H9 (cell line): ENCODE results near the gene GRIA4. TPM values are rescaled to one million over a fixed set of nuclear protein-coding genes. Genes with fewer than 3 reads are reported as not detected.

ENCODE experiments used
- DNase-seq: peaks from one replicate; pipeline ENCODE4 v3.0.0-alpha.2; 2017
- H2AFZ ChIP-seq: one replicate; pipeline ENCODE4 v1.6.1; 2013; ENCODE audit warnings: mild to moderate bottlenecking, low read length, control low read depth, moderate library complexity
- H2AK5ac ChIP-seq: 2 replicates; pipeline ENCODE4 v1.6.1; 2013; ENCODE audit warnings: low read length, control low read depth, mixed read lengths; ENCODE audit not compliant: insufficient read length
- H2BK120ac ChIP-seq: one replicate; pipeline ENCODE4 v1.6.1; 2013; ENCODE audit warnings: low read depth, mild to moderate bottlenecking, low read length, control low read depth, inconsistent platforms; ENCODE audit not compliant: poor library complexity, severe bottlenecking
- H2BK12ac ChIP-seq: 2 replicates; pipeline ENCODE4 v1.6.1; 2013; ENCODE audit warnings: low read length, control low read depth, mixed read lengths, low read depth; ENCODE audit not compliant: insufficient read length
- H2BK15ac ChIP-seq: 2 replicates; pipeline ENCODE4 v1.6.1; 2013; ENCODE audit warnings: low read depth, low read length, control low read depth
- H2BK20ac ChIP-seq: one replicate; pipeline ENCODE4 v1.6.1; 2013; ENCODE audit warnings: low read depth, mild to moderate bottlenecking, low read length, control low read depth, inconsistent platforms; ENCODE audit not compliant: poor library complexity, severe bottlenecking
- H2BK5ac ChIP-seq: 2 replicates; pipeline ENCODE4 v1.6.1; 2013; ENCODE audit warnings: low read length, control low read depth, mixed read lengths; ENCODE audit not compliant: insufficient read length
- H3K14ac ChIP-seq: 2 replicates; pipeline ENCODE4 v1.6.1; 2013; ENCODE audit warnings: low read length, control low read depth; ENCODE audit not compliant: insufficient read depth
- H3K18ac ChIP-seq: 2 replicates; pipeline ENCODE4 v1.6.1; 2013; ENCODE audit warnings: low read depth, mild to moderate bottlenecking, mixed read lengths, low read length, control low read depth; ENCODE audit not compliant: insufficient read length
- H3K23ac ChIP-seq: 2 replicates; pipeline ENCODE4 v1.6.1; 2013; ENCODE audit warnings: low read length, control low read depth, mixed read lengths, low read depth; ENCODE audit not compliant: insufficient read length
- H3K23me2 ChIP-seq: 2 replicates; pipeline ENCODE4 v1.6.1; 2013; ENCODE audit warnings: low read depth, mild to moderate bottlenecking, mixed read lengths, low read length, control low read depth; ENCODE audit not compliant: insufficient read length, poor library complexity, severe bottlenecking
- H3K27ac ChIP-seq: 2 replicates; pipeline ENCODE4 v1.5.1; 2013; ENCODE audit warnings: low read length, control low read depth, mixed read lengths, low read depth; ENCODE audit not compliant: insufficient read length
- H3K27me3 ChIP-seq: 2 replicates; pipeline ENCODE4 v1.6.1; 2013; ENCODE audit warnings: low read length, control low read depth, inconsistent platforms; ENCODE audit not compliant: insufficient read depth
- H3K4ac ChIP-seq: 2 replicates; pipeline ENCODE4 v1.6.1; 2013; ENCODE audit warnings: low read depth, mild to moderate bottlenecking, control low read depth, inconsistent platforms, low read length, moderate library complexity
- H3K4me1 ChIP-seq: 2 replicates; pipeline ENCODE4 v1.6.1; 2013; ENCODE audit warnings: low read length, control low read depth, inconsistent platforms; ENCODE audit not compliant: insufficient read depth
- H3K4me2 ChIP-seq: 2 replicates; pipeline ENCODE4 v1.6.1; 2013; ENCODE audit warnings: low read length, control low read depth, mixed read lengths; ENCODE audit not compliant: insufficient read length, insufficient read depth
- H3K56ac ChIP-seq: 2 replicates; pipeline ENCODE4 v1.6.1; 2013; ENCODE audit warnings: low read depth, mild to moderate bottlenecking, mixed read lengths, low read length, control low read depth; ENCODE audit not compliant: insufficient read length
- H3K79me1 ChIP-seq: 2 replicates; pipeline ENCODE4 v1.6.1; 2013; ENCODE audit warnings: low read depth, mild to moderate bottlenecking, moderate library complexity, low read length, control low read depth, inconsistent platforms; ENCODE audit not compliant: insufficient read depth, poor library complexity, severe bottlenecking
- H3K79me2 ChIP-seq: 2 replicates; pipeline ENCODE4 v1.6.1; 2013; ENCODE audit warnings: low read length, control low read depth, inconsistent platforms; ENCODE audit not compliant: insufficient read depth
- H3K9ac ChIP-seq: 2 replicates; pipeline ENCODE4 v1.6.1; 2013; ENCODE audit warnings: low read length, control low read depth, mixed read lengths; ENCODE audit not compliant: insufficient read length; ENCODE audit errors: extremely low read depth
- H3K9me3 ChIP-seq: one replicate; pipeline ENCODE4 v1.6.1; 2013; ENCODE audit warnings: low read depth, low read length, inconsistent platforms; ENCODE audit not compliant: control insufficient read depth
- H3T11ph ChIP-seq: one replicate; pipeline ENCODE4 v1.6.1; 2013; ENCODE audit warnings: mild to moderate bottlenecking, low read length, control low read depth, inconsistent platforms
- H4K20me1 ChIP-seq: one replicate; pipeline ENCODE4 v1.6.1; 2013; ENCODE audit not compliant: control insufficient read depth, insufficient read length, insufficient read depth
- H4K5ac ChIP-seq: 2 replicates; pipeline ENCODE4 v1.6.1; 2013; ENCODE audit warnings: low read depth, mild to moderate bottlenecking, mixed read lengths, low read length, control low read depth; ENCODE audit not compliant: insufficient read length
- H4K8ac ChIP-seq: replicated peaks from 2 replicates; pipeline ENCODE4 v1.6.1; 2013; ENCODE audit warnings: low read length, control low read depth, mixed read lengths, low read depth; ENCODE audit not compliant: insufficient read length
- H4K91ac ChIP-seq: 2 replicates; pipeline ENCODE4 v1.6.1; 2013; ENCODE audit warnings: low read depth, mild to moderate bottlenecking, moderate library complexity, mixed read lengths, low read length, control low read depth; ENCODE audit not compliant: insufficient read length
- H3K27ac Mint-ChIP-seq, 3 experiments: 2 replicates in 2 of 3; 3 replicates in 1 of 3; pipeline ENCODE4 v1.8.0; 2020 to 2021; ENCODE audit warnings: mixed read lengths in 3 of 3, mild to moderate bottlenecking in 1 of 3, moderate library complexity in 1 of 3
- H3K27me3 Mint-ChIP-seq: 2 replicates; pipeline ENCODE4 v1.8.0; 2021; ENCODE audit warnings: low read depth, mild to moderate bottlenecking, moderate library complexity, mixed read lengths
- H3K36me3 Mint-ChIP-seq, 3 experiments: 2 replicates in 2 of 3; 3 replicates in 1 of 3; pipeline ENCODE4 v1.8.0; 2020 to 2021; ENCODE audit warnings: low read depth in 3 of 3, mixed read lengths in 3 of 3; ENCODE audit not compliant: insufficient read depth in 1 of 3
- H3K4me1 Mint-ChIP-seq, 2 experiments: 2 replicates each; pipeline ENCODE4 v1.8.0; 2020; ENCODE audit warnings: mixed read lengths in 2 of 2
- H3K4me3 Mint-ChIP-seq, 2 experiments: 2 replicates in 1 of 2; 3 replicates in 1 of 2; pipeline ENCODE4 v1.8.0; 2020 to 2021; ENCODE audit warnings: mild to moderate bottlenecking in 2 of 2, mixed read lengths in 2 of 2, moderate library complexity in 1 of 2
- H3K9me3 Mint-ChIP-seq, 2 experiments: 2 replicates in 1 of 2; 3 replicates in 1 of 2; pipeline ENCODE4 v1.8.0; 2020; ENCODE audit warnings: mild to moderate bottlenecking in 2 of 2, mixed read lengths in 2 of 2, moderate library complexity in 1 of 2
- WGBS: extraction: QIAGEN DNeasy Blood & Tissue Kit; methylation state at CpG from one replicate; pipeline ENCODE4 v1.1.7; 2013; ENCODE audit warnings: missing lambda C conversion rate, low lambda C conversion rate, mixed read lengths; ENCODE audit not compliant: insufficient read length; ENCODE audit errors: extremely low coverage; 5-methylcytosine and 5-hydroxymethylcytosine counted together
- total RNA-seq: library from RNA; stranded (reverse); gene quantifications from 2 replicates; pipeline ENCODE4 v1.2.1, GENCODE V29; 2021
- TF ChIP-seq, protein P1 (sequence below): fragments of 200-600 bp; sonication (generic); conservative IDR thresholded peaks from 3 replicates; pipeline ENCODE4 v1.8.0; 2021; ENCODE audit warnings: antibody characterized with exemption, mild to moderate bottlenecking

Gene GRIA4
- total RNA-seq, 1 experiment from 2014 or later, result 0.83 TPM

DNA sequence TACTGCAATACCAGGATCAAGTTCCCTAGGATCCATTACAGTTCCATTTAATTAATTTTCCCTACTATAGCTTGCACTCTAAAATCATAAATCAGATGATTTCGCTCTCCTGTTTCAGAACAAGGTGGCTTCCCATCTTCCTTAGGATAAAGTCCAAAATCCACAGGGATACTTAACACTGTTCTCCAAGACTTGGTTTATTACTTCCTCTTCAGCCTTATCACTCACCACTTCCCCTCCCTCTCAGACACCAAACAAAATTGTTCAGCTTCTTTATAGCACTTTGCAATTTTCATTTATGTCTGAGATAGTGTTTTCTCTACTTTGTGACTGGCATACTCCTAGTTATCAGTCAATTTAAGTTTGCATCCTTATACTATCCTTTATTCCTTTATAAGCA, 124.6 kb downstream of the GRIA4 start:
- H4K91ac ChIP-seq, result no peak overlapping the region
- H3K79me2 ChIP-seq, result no peaks in the 10 kb centered on the region
- no peaks in the 10 kb centered on the region for H3K27me3 ChIP-seq
- H3K4me1 Mint-ChIP-seq, result no peaks in the 10 kb centered on the region
- H2BK15ac ChIP-seq, result no peak overlapping the region
- peaks cover 5 to 10% of the 10 kb centered on the region in 2 experiments; a peak in 3 of 5 replicates for H3K9me3 Mint-ChIP-seq
- H3K23ac ChIP-seq, result no peak overlapping the region
- H2BK20ac ChIP-seq, result no peak overlapping the region
- H3K9ac ChIP-seq, result no peak overlapping the region
- no peaks in the 10 kb centered on the region for H3K23me2 ChIP-seq
- H4K8ac ChIP-seq, result no peak overlapping the region
- DNase-seq, result no peak
- no peak overlapping the region for H3K4me2 ChIP-seq
- H3T11ph ChIP-seq, result no peak overlapping the region
- no peak overlapping the region for H3K56ac ChIP-seq
- no peaks in the 10 kb centered on the region for H3K9me3 ChIP-seq
- H3K4me1 ChIP-seq, result no peaks in the 10 kb centered on the region
- H4K20me1 ChIP-seq, result no peaks in the 10 kb centered on the region
- H3K36me3 Mint-ChIP-seq, result peaks cover 0 to 5% (median 4%) of the 10 kb centered on the region in 3 experiments; a peak in 4 of 7 replicates
- H2AFZ ChIP-seq, result no peak overlapping the region
- H2BK120ac ChIP-seq, result no peak overlapping the region
- H3K27me3 Mint-ChIP-seq, result no peaks in the 10 kb centered on the region
- no peak overlapping the region for H3K18ac ChIP-seq
- no peak overlapping the region for H2BK12ac ChIP-seq
- H3K4me3 Mint-ChIP-seq, result no peak overlapping the region
- WGBS, result no CpG with 5 or more reads among the region's 1 CpG
- TF ChIP-seq, protein P1, sequence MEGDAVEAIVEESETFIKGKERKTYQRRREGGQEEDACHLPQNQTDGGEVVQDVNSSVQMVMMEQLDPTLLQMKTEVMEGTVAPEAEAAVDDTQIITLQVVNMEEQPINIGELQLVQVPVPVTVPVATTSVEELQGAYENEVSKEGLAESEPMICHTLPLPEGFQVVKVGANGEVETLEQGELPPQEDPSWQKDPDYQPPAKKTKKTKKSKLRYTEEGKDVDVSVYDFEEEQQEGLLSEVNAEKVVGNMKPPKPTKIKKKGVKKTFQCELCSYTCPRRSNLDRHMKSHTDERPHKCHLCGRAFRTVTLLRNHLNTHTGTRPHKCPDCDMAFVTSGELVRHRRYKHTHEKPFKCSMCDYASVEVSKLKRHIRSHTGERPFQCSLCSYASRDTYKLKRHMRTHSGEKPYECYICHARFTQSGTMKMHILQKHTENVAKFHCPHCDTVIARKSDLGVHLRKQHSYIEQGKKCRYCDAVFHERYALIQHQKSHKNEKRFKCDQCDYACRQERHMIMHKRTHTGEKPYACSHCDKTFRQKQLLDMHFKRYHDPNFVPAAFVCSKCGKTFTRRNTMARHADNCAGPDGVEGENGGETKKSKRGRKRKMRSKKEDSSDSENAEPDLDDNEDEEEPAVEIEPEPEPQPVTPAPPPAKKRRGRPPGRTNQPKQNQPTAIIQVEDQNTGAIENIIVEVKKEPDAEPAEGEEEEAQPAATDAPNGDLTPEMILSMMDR, result no peak
- no peaks in the 10 kb centered on the region for H3K79me1 ChIP-seq
- H3K27ac ChIP-seq, result no peak overlapping the region
- no peak overlapping the region for H2AK5ac ChIP-seq
- H3K14ac ChIP-seq, result no peak overlapping the region
- H3K27ac Mint-ChIP-seq, result no peak overlapping the region
- H4K5ac ChIP-seq, result no peak overlapping the region
- no peak overlapping the region for H2BK5ac ChIP-seq
- H3K4ac ChIP-seq, result no peak overlapping the region
